AML-193 (cell line): Measurements from ENCODE around the gene GNG7.
A peak's percentile ranks its signal among the peaks of the same experiment; 100 is the strongest.

Source experiments
- DNase-seq, 2 experiments: peaks; one replicate each; lab custom pipeline; 2025; lab: John Stamatoyannopoulos, UW

Gene GNG7

DNA sequence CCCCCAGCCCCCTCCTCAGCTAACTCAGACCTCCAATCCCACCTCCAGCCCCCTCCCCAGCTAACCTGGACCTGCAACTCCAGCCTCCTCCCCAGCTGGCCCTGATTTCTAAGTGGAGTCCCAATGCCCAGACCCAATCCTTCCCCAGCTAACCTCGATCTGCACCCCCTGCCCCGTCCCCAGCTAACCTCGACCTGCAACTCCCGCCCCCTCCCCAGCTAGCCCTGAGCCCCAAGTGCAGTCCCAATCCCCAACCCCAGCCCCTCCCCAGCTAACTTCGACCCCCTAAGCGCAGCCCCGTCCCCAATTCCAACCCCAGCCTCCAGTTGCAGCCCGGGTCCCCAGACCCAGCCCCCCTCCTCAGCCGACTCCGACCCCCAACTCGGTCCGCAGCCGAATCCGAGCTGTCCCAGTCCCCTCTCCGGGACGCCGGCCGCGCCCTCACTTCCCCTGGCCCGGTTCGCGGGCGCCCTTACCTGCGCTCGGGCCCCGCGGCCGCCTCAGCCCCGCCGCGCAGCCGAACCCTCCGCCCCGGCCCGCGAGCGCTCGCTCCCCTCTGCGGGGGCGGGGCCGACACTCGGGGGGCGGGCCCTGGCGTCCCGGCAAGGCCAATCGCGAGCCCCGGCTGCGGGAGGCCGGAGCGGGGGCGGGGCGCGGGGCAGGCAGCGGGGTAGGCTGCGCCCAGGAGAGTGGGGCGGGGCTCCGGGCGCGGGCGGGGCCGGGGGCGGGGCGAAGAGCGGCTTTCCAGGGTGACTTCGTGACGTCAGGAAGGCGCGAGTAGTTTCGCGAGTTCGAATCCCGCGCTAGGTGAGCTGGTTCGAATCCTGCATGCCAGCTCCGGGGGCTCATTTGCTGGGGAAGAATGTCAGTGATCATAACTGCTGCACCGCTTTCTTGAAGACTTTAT, at the start of gene GNG7:
TSS of gene GNG7 (minus strand) at position 525 of the 907 bp plus-strand sequence. CDS start 182,006 bp downstream, outside the sequence.
- peak; percentile 73 to 79 for DNase-seq

DNA sequence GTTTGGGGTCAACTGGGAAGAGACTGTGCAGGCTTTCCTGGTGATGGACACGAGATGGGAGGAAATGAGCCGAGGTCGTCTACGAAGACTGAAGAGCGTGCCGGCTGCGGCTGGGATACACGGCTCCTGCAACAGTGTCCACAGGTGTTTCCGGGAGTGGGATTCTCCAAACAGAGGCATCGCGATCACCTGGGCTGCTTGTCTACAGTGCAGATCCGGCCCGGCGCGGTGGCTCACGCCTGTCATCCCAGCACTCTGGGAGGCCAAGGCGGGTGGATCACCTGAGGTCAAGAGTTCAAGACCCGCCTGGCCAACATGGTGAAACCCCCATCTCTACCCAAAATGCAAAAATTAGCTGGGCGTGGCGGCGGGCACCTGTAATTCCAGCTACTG, 48.9 kb upstream of the GNG7 start:
- DNase-seq = no peak

DNA sequence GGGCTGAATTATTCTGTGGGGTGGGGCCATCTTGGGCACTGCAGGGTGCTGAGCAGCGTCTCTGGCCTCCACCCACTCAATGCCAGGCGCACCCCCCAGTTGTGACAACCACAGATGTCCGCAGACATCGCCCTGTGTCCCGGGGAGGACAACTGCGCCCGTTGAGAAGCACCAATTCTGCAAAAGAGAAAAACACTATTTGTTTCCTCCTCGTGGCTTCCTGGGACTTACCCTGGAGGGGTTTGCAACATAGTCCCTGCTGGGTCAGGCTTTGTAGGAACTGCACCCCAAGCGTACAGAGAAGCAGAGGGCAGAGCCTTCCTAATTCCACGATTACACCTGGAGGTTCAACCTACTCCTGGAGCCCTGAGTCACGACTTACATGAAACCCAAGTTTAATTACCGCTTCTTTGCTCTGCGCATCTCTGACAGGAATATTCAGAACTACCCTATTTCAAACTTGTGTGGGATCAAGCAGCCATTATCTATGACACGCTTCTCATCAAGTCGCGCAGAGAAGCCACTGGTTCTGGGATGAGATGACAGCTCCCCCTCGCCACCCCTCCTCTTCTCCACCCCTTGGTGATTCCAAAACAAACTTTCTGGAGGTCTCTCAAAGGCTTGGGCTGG, 48.4 kb upstream of the GNG7 start:
- DNase-seq = peak in 1 of 2 experiments; percentile 23

DNA sequence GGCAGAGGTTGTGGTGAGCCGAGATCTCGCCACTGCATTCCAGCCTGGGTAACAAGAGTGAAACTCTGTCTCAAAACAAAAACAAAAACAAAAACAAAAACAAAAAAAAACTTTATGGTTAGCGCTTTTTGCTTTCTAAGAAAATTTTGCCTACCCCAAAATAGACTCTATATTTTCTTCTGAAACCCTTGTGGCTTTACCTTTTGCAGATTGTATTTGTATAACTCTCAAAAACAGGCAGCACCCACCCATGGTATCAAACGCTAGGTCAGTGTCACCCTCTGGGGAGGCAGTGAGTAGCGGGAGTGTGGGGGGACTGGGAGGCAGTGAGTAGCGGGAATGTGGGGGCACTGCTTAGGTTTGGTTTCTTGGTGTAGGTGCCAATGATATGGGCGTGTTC, 44.9 kb upstream of the GNG7 start:
- DNase-seq = no peak

DNA sequence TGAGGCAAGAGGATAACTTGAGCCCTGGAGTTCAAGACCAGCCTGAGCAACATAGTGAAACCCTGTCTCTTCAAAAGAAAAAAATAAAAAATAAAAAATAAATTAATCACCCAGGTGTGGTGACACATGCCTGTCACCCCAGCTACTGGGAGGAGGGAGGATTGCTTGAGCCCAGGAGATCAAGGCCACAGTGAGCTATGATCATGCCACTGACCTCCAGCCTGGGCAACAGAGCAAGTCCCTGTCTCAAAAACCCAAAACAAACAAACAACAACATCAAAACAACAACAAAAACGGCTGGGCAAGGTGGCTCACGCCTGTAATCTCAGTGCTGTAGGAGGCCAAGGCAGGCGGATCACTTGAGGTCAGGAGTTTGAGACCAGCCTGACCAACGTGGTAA, 41.6 kb upstream of the GNG7 start:
- DNase-seq = no peak

DNA sequence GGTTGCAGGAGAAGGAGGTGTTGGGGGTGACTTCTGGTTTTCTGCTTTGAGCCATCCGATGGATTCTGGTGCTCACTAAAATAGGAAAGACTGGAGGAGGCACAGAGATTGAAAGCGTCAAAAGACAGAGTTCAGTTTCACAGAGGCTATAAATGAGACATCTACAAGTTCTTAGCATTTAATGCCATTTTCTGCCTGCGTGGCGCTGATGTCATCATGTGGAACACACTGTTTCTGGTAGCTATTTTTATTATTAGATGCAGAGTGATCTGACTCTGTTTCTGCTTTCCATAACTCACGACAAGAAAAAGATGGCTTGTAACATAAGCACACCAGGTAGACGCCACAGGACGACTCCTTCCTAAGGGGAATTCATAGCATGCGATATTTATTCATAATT, 40.6 kb upstream of the GNG7 start:
- no peak for DNase-seq

DNA sequence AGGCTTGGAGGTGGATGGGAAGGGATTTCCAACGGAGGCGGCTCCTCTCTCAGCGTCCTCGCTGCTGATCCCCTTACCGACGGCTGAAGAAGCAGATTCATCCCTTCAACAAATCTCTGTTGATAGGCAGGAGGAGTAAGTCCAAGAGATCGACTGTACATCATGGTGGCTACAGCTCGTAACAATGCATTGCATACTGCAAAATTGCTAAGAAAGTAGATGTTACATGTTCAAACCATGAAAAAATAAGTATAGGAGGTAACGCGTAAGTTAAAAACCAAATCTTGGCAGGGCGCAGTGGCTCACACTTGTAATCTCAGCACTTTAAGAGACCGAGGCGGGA, 37.8 kb upstream of the GNG7 start:
- no peak for DNase-seq

DNA sequence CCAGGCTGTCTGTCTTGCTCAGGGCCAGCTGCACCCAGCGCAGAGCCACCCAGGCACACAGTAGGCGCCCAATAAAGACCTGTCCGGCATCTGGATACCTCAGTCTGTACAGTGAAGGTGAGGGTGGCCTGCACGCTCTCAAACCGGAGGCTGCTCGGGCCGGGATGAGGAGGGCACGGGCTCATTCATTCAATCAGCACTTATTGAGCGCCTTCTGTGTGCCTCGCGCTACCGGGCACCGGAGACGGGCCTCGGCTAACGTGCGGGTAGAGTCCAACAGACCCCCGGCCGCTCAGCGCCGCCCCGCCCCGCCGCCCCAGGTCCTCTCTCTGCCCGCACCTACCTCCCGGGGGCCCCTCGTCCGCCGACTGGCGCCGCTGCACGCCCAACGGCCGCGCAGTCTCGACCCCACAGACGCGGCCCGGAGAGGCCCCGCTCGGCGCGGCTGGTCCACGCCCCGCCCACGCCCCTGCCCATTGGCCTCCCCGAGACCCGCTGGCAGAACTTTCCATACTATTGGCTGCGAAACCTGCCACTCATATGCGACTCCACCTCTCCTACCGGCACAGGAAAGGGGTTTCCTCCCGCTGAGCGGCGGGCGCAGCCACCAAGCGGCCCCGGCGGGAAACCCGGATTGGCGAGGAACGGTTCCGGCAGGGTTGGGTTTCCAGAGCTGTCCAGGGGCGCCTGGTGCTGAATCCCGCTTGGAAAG, 37.3 kb upstream of the GNG7 start, which contains the start of gene SLC39A3:
TSS of gene SLC39A3 (minus strand) at position 416 of the 712 bp plus-strand sequence. CDS start 2,760 bp downstream, outside the sequence.
- peak; percentile 87 to 90 for DNase-seq

DNA sequence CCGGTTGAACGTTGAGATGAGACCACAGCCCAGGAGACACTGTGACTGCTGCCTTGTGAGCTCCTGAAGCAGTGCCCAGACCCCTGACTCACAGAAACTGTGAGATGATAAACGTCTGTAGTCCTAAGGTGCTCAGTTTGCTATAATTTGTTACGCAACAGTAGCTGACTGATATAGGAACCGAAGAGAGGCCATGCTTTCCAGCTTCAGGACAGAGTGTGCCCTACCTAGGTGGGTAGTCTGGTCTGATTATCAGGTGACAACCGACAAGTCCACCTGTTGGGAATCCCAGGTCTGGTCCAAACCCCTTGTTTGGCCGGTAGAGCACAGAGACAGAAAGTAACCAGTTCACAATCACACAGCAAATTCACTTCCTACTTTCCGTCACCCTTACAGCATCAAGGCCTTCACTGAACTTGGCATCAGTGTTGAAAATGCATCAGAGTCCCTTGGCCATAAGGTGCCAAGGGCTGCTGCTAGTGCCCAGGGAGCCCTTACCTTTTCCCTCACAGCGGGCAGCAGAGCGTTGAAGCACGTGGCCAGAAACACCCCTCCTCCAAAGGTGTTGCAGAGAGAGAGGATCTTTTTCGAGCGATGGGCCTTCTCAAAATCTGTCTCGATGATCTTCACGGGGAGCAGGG, 34.2 kb upstream of the GNG7 start:
- DNase-seq = no peak

DNA sequence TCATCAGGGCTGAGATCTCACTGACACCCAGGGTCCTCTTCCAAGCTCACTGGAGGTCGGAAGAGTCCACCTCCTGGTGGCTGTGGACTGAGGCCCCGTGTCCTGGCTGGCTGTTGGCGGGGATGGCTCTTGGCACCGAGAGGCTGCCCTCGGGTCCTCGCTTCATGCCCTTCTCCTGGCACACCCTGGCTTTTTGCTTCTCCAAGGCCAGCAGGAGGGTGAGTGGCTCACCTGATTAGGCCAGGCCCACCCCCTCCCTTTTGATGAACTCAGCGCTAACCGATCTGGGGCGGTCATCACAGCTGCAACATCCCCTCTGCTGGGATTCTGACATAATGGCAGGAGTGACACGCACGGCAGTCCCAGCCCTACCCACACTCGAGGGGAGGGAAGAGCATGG, 32.9 kb upstream of the GNG7 start:
- no peak for DNase-seq

DNA sequence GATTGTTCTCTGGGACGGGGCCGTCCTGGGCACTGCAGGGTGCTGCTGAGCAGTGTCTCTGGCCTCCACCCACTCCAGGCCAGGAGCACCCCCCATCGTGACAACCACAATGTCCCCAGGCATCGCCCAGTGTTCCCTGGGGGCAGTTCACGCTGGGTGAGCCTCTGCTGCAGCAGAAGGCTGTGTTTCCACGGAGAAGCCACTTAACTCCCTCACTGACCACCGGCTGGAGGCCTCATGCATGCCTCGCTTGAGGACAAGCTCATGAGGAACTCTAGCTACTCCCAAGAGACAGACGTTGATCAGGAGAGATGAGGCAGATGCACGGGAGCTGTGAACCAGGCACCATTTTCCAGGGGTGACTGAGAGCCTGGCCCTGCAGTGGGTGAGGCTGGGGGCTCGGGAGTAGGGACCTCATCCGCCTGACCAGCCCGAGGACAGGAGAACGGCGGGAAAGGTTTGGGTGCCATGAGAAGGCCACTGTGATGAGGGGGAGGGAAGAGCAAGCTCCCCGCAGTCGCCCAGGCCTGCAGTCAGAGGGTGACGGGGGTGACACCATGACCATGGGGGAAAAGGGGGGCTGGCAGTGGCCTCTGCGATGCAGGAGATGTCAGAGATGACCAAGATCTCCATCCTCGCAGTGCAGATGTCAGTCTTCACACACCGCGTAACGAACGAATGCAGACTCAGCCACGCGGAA, 32.2 kb upstream of the GNG7 start:
- no peak for DNase-seq

DNA sequence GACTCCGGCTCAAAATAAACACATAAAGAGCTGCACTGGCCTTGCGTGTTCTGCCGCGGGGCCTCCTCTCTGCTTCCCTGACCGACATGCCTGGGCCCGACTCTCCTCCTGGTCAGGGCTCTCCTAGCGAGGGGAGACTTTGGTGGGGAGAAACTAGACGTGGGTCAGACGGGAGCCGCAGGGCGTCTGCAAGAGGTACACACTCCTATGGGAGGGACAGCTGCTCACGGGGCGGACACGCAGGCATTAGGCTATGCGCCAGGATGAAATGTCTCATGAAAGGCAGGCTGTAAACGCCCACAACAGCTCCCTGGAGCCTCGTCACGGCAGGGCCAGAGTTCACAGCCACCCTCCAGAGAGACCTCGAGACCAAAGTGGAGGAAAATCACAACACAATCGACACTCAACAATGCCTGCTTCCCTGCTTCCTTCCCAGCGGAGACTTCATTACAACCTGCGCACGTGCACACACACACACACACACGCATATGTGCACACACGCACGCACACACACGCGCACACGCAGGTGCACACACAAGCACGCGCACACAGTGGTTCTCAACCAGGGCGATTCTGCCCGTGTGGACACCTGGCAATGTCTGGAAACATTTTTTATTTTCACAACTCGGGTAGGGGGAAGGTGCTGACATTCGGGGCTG, 31.6 kb upstream of the GNG7 start:
- no peak for DNase-seq

DNA sequence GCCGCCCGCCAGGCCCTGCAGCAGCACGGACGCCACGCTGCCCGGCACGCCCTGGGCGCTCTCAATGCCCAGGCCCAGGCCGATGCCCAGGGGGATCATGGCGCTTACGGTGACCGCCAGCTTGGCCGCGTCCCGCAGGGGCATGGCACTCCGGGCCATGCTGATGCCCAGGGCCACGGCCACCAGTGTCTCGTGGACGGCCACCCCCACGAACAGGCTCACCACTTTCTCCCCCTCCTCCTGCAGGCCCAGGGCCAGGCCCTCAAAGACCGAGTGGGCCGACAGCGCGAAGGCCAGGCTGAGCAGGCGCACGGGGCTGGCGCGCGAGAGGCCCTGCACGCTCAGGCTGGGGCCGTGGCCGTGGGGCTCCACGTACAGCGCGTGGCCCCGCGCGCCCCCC, 30.4 kb upstream of the GNG7 start:
- DNase-seq = no peak

DNA sequence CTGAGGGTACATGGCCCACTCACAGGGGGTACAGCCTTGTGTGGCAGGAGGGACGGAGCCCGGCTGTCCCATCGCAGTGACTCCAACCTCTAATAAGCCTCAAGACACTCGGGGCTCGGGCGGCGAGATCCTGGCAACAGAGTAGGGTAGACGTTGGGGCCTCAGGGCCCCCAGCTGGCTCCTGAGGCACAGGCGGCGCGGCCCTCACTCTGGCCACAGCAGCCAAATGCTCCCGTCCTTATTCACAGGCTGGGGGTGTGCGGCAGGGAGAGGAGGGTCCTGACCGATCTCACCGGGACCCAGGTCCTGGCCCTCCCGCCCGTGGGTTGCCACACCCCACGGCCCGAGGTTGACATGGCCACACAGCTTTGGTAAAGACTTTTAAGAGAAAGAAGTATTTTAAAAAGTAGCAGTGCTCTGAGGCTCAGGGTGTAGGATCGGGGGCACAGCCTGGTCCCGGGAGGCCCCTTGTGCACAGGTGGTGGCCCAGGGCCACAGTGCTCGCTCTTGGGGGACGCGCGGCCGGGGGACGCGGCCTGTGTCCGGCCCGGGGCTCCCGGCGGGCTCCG, 29.7 kb upstream of the GNG7 start:
- no peak for DNase-seq

DNA sequence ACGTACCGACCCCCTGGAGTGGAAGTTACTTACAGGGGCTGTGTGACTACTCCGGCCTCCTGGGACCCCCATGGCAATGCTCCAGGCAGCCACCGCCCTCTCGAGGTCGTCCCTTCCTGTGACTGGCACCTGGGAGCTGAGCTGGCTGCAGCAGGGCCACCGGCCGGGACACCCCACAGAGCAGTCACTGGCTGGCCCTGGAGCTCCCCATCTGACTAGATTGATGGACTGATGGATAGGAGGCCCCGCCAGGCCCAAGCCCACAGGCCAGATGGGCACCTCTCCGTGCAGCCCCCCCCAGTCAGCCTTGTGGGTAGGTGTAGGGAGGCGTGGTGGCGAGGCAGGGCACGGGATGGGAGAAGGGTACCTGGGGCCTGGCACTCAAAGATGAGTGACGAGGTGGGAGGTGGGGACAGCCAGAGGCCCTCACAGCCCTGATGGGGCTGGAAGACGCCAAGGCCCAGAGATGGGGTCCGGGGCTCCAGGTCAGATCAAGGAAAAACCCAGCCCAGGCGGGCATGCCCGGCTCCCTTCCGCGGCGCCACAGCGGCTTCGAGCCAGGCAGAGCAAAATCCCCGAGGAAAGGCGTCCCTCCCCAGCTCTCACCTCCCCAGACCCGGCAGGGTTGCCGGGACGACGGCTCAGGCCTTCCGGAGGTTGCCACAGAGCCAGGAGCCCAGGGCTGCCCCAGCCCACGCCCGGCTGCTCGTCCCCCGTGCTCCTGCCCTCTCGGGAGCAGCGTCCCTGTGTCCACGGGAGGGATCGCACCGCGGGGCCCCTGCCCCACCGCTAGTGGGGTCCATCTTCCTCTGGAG, 28.9 kb upstream of the GNG7 start:
- no peak for DNase-seq

DNA sequence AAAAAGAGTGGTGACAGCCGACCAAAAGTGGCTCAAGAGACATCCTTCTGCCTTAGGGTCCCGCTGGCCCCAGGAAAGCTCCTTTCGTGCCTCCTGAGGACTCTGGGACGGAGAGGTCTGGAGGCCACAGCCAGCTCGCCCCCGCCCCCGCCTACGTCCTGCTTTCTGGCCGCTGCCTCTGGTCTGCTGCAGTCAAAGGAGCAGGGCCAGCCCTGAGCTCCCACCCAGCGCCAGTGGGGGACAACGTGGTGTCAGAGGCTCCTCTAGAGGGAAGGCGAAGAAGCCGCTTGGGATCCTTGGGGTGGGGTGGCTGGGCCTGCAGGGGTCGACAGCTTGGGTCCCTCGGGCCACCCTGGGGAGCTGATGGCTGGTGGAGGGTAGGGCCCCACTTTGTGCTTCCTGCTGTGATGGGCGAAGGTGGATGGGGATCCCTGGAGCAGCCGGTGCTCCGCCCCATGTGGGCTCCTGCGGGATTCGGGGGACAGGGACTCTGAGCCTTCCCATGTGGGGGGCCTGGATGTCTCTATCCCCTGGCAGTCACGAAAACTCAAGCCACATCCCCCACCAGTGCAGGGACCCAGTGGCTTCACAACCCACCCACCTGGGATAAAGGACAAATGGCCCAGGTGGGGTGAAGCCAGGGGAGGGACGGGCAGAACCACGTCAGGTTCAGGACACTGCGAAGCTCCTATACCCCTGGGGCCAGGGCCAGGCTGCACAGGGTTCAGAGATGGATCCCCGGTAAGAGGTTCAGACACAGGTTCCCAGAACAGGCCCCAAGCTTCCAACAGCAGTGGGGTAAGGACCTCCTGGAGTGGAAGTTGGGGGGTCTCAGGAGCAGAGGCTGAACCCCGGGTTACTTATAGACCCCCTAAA, 27.7 kb upstream of the GNG7 start:
- DNase-seq = no peak

DNA sequence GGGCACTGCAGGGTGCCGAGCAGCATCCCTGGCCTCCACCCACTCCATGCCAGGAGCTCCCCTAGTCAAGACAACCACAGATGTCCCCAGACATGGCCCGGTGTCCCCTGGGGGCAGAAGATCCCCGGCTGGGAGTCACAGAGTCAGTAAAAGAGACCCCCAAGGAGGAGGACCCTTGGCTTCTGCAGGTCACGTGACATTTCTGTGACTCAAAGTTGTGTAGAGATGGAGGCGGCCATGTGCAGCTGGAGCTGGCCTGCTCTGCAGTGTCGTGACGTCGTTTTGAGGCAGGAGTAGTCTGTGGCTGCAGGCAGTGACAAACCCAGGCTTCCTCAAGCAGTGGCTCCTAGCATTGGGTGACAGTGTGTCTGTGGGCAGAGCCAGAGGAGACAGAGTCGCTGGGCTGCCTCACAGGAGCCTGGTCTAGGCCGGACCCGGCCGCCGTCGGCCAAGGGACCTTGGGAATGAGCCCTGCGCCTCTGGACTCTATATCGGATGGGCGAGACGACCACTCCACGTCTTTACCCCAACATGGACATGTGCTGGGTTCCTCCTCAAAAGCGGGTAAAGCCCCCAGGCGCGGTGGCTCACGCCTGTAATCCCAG, 26.4 kb upstream of the GNG7 start:
- no peak for DNase-seq

DNA sequence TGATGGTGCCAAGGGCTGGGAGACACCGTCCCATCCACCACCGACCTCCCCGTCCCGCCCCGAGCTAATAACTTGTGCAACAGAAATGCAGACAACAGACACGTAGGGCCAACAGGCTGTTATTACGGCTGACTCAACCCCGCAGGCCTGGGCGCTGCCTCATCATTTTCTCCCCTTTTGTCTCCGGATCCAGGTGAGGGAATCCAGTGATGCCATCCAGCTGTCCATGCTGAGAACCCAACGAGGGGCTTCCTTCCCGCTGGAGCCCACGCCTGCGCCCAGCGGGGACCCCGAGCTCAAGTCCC, 25.1 kb upstream of the GNG7 start:
- no peak for DNase-seq
